Ramos (cell line): ENCODE results near the gene IFI35.
"Not testable (repeated sequence)": the region's sequence is repeated elsewhere in the genome, so short reads cannot be mapped to it uniquely, and the experiment has no call there.

Experiments used
- in situ Hi-C: fragments of 300-500 bp; cut with MboI; formaldehyde crosslinking; loops from one replicate; pipeline ENCODE4 v1.14.3; 2022; ENCODE audit warnings: low sequenced_read_pairs; ENCODE audit not compliant: unreplicated experiment

IFI35 gene

DNA sequence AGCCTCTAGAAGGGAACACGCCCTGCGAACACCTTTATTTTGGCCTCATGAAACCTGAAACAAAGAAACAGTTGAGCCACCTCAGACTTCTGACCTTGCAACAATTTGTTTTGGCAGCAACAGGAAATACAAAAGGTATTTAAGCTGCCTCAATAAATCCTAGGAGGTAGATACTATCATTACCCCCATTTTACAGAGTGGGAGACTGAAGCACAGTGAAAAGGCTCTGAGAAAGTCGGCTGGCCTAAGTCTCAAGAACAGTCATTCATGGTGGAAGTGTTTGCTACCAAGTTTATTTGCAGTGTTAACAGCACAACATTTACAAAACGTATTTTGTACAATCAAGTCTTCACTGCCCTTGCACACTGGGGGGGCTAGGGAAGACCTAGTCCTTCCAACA lies 37.4 kb downstream of the IFI35 start:
- in situ Hi-C loops: no loop called here

GRCh38 chr17:43051969-43052368 lies 45.4 kb downstream of the IFI35 start:
- in situ Hi-C loops: no loop called here

DNA sequence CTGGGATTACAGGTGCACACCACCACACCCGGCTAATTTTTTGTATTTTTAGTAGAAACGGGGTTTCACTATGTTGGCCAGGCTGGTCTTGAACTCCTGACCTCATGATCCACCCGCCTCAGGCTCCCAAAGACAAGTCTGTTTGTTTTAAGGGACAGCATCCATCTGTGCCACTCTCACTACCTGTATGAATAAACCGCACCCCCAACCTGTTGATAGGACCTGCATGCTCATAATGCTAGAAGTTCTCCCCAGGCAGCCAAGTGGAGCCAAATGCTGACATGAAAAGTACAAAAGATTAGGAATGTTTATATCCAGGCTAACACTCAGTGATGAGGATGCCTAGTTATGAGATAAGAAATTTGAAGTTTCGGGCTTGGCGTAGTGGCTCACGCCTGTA lies 46.4 kb downstream of the IFI35 start:
- in situ Hi-C loops: not testable (repeated sequence)

- in situ Hi-C loops: no loop called here
Measured at GRCh38 chr17:43056051-43056450, 49.5 kb downstream of the IFI35 start.

DNA sequence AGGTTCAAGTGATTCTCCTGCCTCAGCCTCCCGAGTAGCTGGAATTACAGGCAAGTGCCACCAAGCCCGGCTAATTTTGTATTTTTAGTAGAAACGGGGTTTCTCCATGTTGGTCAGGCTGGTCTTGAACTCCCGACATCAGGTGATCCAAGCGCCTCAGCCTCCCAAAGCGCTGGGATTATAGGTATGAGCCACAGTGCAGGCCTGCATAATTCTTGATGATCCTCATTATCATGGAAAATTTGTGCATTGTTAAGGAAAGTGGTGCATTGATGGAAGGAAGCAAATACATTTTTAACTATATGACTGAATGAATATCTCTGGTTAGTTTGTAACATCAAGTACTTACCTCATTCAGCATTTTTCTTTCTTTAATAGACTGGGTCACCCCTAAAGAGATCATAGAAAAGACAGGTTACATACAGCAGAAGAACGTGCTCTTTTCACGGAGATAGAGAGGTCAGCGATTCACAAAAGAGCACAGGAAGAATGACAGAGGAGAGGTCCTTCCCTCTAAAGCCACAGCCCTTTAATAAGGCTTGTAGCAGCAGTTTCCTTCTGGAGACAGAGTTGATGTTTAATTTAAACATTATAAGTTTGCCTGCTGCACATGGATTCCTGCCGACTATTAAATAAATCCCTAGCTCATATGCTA lies 56.5 kb downstream of the IFI35 start:
- in situ Hi-C loops: no loop called here
